Stimulated activated CD8-positive, alpha-beta memory T cell treated with anti-CD3 and anti-CD28 coated beads, Interleukin-12 subunit alpha, Interleukin-12 subunit beta, amount 100 ng/mL, for 24 hours (primary cell): ENCODE data around the gene ELFN1.

Experiments
- DNase-seq: peaks from one replicate; pipeline ENCODE4 v3.0.0-alpha.2; 2020; ENCODE audit errors: extremely low read depth

Gene ELFN1

GRCh38 chr7:1794888-1795542, 124.9 kb downstream of the ELFN1 start:
- DNase-seq: no peak
